NCI-H2081 treated with DMSO at 0.1 percent for 48 hours (cell line): Measurements from ENCODE around the gene SPRYD3.
A peak's percentile ranks its signal among the peaks of the same experiment; 100 is the strongest.

ENCODE experiments used
- DNase-seq: peaks from one replicate; lab custom pipeline; 2025; lab: John Stamatoyannopoulos, UW

Gene SPRYD3

GRCh38 chr12:53062011-53062961 lies 16.9 kb downstream of the SPRYD3 start:
- no peak for DNase-seq

GRCh38 chr12:53061404-53062010 lies 17.7 kb downstream of the SPRYD3 start:
- DNase-seq: no peak

GRCh38 chr12:53060721-53061276 lies 18.4 kb downstream of the SPRYD3 start:
- no peak for DNase-seq

GRCh38 chr12:53060064-53060720 lies 19.0 kb downstream of the SPRYD3 start:
- DNase-seq: no peak

GRCh38 chr12:53059434-53060063 lies 19.6 kb downstream of the SPRYD3 start:
- DNase-seq: no peak

- DNase-seq: no peak
Measured at GRCh38 chr12:53058674-53059433, 20.3 kb downstream of the SPRYD3 start.

- DNase-seq: no peak
Measured at GRCh38 chr12:53057816-53058500, 21.2 kb downstream of the SPRYD3 start.

- no peak for DNase-seq
Measured at GRCh38 chr12:53056901-53057300, 22.3 kb downstream of the SPRYD3 start.

GRCh38 chr12:53056296-53056695 lies 22.9 kb downstream of the SPRYD3 start:
- DNase-seq: no peak

GRCh38 chr12:53055471-53056266 lies 23.5 kb downstream of the SPRYD3 start:
- DNase-seq: no peak

GRCh38 chr12:53054112-53054878 lies 24.9 kb downstream of the SPRYD3 start:
- DNase-seq: peak; percentile 71

- no peak for DNase-seq
Measured at GRCh38 chr12:53053218-53054111, 25.7 kb downstream of the SPRYD3 start.

GRCh38 chr12:53052419-53053217 lies 26.6 kb downstream of the SPRYD3 start:
- no peak for DNase-seq

- no peak for DNase-seq
Measured at GRCh38 chr12:53051881-53052412, 27.2 kb downstream of the SPRYD3 start.

GRCh38 chr12:53051058-53051880 lies 27.9 kb downstream of the SPRYD3 start:
- no peak for DNase-seq
